Stimulated activated CD8-positive, alpha-beta memory T cell treated with anti-CD3 and anti-CD28 coated beads, Interleukin-2, amount 100 ng/mL, for 48 hours (primary cell): ENCODE results near the gene PRUNE2.

ENCODE experiments used
- DNase-seq, 2 donors: peaks; one replicate each; pipeline ENCODE4 v3.0.0-alpha.2; 2020; ENCODE audit warnings: low read depth in 2 of 2

The PRUNE2 gene

DNA sequence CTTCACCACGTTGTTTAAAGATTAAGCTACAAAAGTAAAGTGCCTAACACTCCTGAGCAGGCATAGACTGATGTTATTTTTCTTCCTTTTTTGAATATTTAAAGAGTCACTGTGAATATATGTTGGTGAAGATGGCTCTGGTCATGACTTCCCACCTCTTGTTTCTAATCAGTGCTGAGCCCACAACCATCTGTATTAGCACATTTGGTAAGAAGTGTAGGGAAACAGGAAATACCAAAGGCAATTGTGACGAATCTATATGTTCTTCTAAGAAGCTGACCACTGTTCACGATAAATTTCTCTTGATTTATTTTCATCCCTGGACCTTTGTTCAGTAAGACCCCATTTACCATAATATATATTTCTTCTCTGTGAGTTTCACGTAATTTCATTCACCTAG is 249.9 kb downstream of the PRUNE2 start:
- DNase-seq: no peak

DNA sequence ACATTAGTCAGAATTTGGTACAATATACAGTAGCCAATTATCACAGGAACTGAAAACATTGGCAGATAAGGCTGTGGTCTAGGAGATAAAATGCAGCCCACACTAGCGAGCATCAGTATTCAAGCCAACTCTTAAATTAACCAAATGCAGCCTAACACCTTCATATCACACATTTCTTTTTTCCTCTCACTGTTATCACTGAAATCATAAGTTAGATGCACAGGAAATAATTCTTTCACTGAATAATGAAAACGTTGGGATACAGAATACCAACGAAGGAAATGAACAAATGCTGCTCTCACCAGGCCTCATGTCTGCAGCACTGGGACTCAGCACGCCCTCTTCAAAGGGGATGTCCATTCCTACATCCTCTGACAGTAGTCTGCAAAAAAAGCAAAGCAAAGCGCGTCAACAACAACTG is 250.8 kb downstream of the PRUNE2 start:
- no peak for DNase-seq

DNA sequence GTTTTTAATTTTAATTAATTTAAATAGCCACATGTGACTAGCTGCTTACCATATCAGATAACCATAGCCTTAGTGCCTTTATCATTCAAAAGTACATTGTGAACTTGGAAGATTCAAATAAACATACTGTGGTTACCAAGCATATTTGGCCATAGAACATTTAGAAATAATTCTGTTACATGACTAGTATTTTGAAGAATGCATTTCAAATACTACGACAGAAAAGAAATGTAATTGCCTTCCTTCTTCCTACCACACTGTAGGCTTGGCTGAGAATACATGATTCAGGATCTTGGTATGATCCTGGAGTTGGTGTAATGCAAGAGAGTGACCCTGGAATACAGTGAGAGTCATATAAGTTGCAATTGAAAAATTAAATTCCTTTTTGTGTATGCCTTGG is 251.3 kb downstream of the PRUNE2 start:
- no peak for DNase-seq

DNA sequence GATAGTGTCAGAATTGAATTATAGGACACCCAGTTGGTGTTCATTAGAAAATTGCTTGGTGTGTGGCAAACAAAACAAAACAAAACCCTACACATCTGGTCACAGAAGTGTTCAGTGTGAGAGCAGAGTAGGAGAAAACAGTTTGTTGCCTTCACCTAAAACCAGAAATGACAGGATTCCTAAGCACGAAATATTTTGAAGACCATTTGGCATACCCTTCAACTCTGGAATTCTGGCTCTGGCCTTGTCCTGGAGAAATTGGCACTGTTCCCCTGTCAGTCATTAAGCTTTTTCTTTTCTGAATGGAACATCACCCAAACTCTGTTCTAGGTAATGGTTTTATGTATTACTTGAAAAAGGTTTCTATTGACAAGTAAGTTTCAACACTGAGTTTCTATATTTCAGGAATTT is 251.9 kb downstream of the PRUNE2 start:
- DNase-seq: no peak

DNA sequence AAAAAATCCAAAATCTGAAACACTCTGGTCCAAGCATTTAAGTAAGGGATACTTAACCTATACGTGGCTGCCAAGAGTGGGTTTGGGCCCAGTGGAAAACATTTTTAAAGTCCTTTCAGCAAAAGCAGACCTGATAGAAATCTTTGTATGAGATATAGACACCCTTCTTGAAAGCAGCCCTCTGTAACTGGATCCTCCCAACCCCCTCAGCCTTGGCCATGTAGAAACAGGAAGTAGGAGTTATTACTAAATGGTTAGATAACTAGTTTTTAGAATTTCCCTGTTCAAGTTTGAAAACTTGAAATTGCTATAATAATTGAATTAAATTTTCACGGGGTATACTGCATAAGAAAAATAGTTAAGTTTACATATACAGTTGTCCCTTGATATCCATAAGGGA is 253.0 kb downstream of the PRUNE2 start:
- no peak for DNase-seq

DNA sequence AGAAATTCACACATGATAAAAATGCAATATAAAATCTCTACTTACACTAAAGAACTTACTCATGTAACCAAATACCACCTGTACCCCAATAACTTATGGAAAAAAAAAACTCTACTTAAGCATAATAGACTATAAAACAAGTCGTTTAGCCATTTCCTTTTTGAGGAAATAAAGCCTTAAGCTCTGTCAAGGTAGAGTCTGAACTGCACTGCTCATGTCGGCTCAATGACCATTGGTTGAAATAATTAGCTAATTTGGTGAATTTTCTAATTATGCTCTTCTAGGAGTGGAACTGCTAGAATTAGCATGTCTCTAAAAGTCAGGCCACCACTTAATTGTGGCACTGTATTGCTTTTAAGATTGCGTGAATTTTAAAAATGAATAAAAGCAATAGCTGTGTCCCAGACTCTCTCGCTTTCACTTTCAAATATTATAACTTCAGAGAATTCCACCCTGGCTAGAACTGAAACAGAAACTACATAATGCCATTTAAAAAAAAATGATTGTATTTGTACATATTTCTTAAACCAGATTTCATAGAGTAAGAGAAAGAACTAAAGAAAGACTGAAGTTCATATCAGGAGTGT is 254.7 kb downstream of the PRUNE2 start:
- DNase-seq: no peak

DNA sequence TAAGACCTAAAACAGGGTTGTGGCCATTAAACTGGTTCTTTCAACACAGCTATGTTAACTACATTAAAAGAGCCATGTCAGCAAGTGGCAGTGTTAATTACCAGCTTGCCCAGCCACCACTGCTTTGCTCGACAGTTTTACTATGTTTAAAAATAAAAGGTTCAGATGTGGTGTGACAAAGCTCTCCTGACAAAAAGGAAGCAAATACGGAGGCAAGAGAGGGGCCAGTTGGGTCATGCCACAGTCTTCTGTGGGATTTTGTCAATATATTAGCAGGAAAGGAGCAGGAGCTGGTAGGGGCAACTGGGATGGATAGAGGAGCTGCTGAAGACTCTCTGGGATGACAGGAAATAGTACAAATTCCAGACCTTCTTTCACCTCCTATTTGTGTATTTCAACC is 255.2 kb downstream of the PRUNE2 start:
- DNase-seq: no peak

DNA sequence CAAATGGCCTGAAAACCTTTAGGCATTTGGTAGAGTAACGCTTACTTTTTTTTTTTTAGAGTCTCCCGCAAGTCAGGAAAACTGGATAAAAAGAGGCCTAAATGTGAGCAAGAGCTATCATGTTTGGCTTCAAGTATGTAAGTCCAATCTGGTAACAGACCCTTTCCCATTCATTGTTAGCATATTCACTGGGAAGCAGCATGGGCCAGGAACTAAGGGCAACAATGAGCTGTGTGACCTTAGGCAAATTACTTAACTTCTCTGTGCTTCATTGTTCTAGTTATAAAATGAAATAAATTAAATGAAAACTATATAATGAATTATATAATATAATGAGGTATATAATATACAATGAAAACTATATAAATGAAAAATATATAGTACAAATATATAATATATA is 256.0 kb downstream of the PRUNE2 start:
- no peak for DNase-seq

DNA sequence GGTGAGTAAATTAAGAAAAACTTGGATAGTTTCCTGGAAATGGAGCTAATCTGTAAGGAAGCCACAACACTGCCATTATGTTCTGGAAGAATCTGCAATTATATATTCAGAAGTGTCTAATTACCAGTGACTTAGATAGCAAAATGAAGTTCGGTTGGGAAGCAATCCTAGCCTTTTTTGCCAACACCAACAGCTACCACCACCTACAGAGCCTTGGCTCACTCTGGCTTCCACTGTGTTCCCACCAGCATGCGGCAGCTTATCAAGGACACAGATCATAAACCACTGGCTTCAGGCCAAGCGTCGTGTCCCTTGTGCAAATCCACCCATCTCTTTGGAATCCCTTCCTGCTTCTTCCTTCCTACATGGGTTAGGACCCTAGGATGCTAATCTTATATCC is 259.7 kb downstream of the PRUNE2 start:
- DNase-seq: no peak

DNA sequence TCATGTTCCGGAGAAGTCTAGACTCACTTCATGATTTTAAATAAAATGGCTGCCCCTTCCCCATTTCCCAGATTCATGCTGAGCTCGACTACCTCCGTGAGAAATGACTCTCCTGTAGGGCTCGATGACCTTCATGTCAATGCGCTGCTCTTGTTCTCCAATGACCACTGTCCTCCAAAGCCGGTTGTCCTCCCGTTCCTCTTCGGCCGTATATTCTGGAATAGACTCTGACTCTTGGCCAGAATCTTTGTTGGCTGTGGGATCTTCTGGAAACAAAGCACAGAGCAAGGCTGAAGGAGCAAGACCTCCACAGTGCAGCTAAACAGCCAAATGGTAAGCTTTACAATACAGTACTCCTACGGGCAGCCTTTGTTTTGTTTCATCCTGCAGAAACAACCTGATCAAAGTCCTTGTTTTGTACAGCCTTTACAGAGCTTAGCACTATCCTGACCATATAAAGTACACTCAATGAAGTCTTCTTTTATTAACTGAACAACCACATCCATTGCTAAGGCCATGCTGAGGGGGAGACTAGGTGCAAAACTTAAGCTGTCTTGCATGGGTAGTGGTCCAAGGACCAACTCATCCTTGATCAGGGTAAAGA is 261.2 kb downstream of the PRUNE2 start:
- no peak for DNase-seq

DNA sequence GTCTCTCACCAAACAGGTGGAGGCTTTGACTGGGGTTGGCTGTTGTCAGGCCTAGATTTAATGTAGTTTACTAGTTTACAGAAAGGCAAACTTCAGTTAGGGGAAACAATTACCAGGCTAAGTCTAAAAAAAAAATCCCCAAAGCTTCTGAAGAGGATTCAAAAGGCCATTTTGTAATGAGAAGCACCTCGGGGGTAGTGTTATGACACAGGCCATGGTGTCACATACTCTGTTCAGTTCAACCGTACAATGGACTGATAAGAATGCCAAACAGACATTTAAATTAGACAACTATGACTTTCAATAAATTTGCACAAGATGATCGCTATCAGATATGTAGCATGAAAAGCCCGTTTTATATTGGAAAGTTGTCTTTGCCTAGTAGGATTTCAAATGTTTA is 261.7 kb downstream of the PRUNE2 start:
- DNase-seq: no peak

DNA sequence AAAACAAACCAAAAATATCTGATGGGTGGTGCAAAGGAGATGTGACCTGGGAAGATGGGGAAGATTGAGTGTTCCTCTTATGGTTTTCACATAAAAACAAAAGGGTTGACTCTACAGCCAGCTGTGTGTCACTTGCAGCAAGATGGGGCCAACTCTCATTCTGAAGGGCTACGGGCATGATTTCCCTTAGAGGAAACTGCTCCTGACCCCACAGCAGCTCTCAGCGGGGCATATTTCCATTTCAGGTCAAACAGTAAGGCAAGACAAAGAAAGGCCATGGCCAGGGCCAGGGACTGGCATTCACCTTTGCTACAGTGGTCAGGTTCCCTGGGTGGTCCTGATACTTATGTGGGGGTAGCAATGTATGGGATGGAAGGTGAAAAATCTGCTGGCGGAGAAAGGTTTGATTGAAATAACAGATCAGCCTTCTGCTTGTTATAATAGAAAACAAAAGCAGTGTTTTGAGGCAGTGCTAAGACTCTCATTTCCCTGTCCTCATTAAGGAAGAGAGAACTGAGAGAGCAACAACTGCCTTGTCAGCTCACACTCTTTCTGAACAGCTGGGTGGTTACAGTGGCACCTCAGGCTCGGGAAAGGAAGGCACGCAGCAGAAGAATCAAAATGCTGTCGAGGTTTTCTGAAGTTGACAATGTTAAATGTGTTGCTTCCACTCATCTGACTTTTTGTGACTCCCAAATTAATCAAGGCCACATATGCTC is 262.4 kb downstream of the PRUNE2 start:
- no peak for DNase-seq

DNA sequence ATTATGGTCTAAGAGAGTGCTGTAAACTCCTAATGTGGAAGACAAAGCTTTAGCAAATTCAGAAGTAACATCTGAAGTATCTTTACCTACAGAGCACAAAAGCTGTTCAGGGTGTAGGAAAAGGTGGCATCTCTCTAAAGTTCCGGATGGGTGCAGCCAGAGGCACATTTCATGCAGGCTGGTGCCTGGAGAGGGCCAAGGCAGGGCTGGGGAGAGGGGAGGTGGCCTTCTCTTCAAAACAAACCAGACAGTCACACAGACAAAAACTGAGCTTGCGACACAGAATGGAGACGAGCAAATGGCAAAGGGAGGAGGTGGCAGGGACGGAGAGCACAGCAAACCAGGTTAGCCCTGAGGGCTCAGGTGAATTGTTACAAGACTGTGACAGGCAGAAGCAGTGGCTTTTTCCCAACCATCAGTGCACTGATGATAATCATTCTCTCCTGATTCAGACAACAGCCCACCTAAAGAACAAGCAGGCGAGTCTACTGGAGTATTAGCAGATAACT is 263.2 kb downstream of the PRUNE2 start:
- no peak for DNase-seq

DNA sequence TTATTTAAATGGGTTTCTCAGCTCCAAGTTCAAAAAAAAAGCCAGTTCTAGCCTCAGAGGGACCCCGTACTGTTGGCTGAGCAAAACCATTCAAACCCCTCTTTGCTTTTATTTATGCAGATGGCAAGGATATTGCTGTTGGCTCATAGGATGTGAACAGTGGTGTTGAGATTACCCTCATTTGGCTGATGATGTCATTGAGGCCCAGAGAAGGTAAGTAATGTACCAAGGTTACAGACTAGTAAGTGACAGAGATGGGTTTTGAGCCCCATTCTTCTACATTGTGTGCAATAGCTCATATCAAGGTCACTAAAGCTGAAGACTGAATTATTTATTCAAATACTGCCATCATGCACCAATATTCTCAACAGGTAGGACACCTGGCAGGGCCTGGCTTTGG is 263.8 kb downstream of the PRUNE2 start:
- no peak for DNase-seq

DNA sequence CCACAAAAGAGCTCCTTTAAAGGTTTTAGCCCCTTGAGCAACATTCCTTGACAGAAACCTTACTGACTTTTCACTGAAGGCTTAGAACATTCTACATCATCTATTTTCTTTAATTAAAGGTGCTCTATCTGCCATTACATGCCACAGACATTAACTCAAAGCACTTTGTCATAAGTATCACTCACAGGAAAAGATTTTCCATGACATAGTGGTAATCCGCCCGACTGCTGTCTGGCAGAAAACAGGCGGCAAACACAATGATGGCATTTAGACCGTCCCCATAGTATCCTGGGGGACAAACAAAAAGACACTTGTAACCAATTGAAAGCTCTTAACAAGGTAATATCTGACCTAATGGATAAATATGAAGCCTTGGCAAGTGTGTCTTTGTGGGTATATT is 267.9 kb downstream of the PRUNE2 start:
- DNase-seq: no peak

DNA sequence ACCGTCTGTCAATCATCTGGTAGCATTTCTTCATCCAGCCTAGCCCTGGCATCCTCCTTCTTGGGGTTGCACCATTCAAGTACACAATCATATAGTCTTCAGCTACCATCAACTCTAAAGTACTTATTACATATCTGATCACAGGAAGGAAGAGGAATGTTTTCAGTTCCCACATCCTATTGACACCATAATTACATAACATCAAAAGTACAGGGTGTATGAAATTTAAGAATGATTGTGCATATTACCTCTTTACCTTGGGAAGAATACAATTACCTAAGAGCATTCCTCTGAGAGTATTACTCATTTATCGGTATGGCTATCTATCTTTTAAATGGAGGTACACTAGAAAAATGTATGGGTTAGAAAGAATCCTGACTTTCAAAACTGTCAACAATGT is 268.5 kb downstream of the PRUNE2 start:
- DNase-seq: no peak

DNA sequence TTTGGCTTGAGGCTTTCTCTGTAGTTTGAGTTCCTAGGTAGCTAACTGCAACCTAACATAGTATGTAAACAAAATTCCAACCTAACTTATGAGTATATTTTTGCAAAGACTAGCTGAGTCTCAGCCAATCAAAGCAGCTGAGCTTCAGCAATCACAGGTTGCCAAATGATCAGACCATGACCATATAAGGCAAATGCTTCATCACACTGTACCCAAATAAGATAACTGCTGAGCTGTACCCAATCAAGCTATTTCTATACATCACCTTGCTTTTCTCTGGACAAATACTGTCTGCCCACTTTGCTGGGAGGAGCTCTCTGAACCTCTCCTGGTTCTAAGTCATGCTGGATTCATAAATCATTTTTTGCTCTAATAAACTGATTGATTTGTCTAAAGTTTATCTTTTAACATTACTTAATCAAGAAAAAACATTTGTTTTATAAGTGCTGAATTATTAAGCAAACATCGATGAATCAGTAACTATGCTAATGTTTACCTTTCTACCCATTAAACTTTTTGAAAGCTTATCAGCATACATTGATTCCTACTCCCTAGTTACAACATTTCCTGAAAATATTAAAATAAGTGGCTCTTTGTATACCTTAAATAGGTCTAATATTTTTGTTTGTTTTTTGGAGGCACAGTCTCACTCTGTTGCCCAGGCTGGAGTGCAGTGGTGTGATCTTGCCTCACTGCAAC is 271.4 kb downstream of the PRUNE2 start:
- DNase-seq: no peak

DNA sequence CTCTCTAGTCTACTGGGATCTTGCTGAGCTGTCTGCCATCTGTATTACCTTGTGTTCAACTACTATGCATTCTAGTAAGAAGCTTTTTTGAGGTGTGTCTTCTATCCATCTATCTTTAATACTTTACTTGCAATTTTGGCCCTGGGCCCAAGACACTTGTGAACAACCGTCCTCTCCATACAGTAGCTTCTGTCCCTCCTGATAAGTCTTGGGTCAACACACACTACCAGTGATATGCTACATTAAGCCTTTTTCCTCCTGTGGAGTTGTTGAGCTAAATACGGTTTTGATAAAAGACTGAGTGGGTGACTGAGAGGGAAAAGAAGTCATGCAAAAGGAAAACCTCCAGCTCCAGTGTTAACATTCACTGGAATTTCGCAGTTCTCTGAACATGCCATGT is 275.0 kb downstream of the PRUNE2 start:
- no peak for DNase-seq

DNA sequence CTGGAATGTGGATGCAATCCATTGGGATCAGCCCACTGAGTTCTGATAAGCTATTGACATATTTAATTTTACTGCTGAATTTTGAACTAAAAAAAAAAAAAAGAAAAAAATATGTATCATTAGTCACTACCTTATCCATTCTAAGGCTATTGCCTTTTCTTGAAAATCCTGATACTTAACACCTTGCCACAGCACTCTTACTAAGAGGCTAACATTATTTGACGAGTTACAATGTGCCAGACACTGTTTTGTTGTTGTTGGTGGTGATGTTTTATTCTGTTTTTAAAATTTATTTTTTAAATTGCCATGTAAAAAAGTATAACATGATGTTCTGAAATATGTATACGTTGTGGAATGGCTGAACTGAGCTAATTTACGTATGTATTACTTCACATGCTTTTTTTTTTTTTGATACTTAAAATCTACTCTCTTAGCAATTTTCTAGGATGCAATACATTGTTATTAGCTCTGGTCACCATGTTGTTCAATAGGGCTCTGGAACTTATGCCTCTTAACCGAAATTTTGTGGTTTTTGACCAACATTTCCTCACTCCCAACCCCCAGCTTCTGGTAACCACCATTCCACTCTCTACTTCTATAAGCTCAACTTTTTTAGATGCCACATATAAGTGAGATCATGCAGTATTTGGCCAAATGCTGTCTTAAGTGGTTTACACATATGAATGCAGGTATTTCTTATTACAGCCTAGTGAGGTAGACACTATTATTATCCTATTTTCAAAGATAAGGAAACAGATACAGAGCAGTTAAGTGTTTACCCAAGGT is 276.5 kb downstream of the PRUNE2 start:
- DNase-seq: no peak

DNA sequence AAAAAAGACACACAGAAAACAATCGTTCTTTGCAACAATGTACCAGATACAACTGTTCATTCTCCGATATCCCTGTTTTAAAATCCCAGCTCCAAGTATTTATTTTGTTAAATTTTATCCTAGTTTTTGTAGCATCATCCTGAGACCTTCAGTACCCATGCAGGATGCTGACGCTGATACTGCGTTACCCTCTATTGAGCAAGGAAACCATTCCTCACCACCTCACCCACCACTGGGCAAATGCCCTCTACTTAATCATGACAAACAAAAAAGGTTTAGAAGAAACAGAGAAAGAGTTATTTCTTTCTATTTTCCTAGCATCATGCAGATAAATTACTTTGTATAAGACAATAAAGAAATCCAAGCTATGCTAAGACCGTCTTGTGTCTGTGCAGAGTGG is 277.8 kb downstream of the PRUNE2 start:
- no peak for DNase-seq

DNA sequence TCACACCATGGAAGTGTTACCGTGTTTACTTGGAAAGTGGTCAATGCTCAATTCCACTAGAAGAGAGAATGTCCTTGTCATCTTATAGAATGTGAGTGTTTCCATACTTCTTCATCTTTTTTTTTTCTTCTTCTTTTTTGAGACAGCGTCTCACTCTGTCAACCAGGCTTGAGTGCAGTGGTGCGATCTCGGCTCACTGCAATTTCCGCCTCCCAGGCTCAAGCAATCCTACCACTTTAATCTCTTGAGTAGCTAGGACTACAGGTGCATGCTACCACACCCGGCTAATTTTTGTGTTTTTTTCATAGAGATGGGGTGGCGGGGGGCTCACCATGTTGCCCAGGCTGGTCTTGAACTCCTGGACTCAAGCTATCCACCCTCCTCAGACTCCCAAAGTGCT is 278.9 kb downstream of the PRUNE2 start:
- DNase-seq: no peak

DNA sequence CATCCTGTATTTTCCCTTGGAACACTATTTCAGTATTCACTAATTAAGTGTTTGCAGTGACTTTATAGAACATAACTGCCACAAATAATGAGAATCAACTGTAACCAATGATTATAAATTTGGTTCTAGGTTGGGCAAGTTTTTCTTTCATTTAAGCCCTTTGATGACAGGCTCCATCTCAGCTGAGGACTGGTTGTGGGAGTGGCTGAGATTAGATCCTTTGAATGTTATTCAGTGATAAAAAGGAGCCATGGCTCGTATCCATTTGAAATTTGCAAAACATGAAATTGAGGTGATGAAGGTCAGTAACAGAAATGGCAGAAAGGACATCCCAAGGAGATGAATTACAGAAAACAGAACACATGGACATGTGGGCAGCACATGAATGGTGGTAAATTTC is 279.8 kb downstream of the PRUNE2 start:
- no peak for DNase-seq
